ENCODE data around the gene RABGAP1L. TPM values are rescaled to one million over a fixed set of nuclear protein-coding genes. Genes with fewer than 3 reads are reported as not detected.

The RABGAP1L gene
- total and polyA plus RNA-seq, 2 donors (not counting 3 experiments of a cell fraction or from before 2014, with no cell fraction given): 6.4 to 22.2 TPM

DNA sequence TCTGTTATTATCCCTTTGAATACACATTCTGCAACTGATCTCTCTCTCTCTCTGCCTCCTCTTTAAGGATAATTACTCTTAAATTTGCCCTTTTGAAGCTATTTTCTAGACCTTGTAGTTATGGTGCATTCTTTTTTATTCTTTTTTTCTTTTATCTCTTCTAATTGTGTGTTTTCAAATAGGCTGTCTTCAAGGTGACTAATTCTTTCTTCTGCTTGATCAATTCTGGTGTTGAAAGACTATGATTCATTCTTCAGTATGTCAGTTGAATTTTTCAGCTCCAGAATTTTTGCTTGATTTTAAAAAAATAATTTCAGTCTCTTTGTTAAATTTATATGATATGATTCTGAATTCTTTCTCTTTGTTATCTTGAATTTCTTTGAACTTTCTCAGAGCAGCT lies 192.8 kb downstream of the RABGAP1L start:
- DNase-seq (ENCODE audit: low read depth, low spot score): no peak
- no TSS peak for BruUV-seq (replicated peaks)
- POLR2A ChIA-PET: no interaction called here
- H4K20me1 ChIP-seq (replicated peaks; ENCODE audit: control insufficient read depth, extremely low read depth, insufficient read depth, low read length): no peaks in the 10 kb centered on the region
- no peaks in the 10 kb centered on the region for H3K9me3 ChIP-seq (replicated peaks; ENCODE audit: control insufficient read depth, insufficient read depth, low read length)
- H3K4me3 ChIP-seq (replicated peaks in 1 of 3; ENCODE audit: insufficient read depth in 1 of 3, low read depth in 1 of 3, low read length in 3 of 3): no peak overlapping the region
- H3K9me1 ChIP-seq (replicated peaks; ENCODE audit: control insufficient read depth, extremely low read depth, insufficient read depth, low read length): no peaks in the 10 kb centered on the region
- no peaks in the 10 kb centered on the region for H3K36me3 ChIP-seq (ENCODE audit: control insufficient read depth in 2 of 2, extremely low read depth in 1 of 2, insufficient read depth in 2 of 2, low read length in 2 of 2)
- no peak overlapping the region for H3K9ac ChIP-seq (replicated peaks; ENCODE audit: extremely low read depth, insufficient read depth, low read length)
- no peaks in the 10 kb centered on the region for H3K27me3 ChIP-seq (ENCODE audit: control insufficient read depth in 2 of 2, insufficient read depth in 2 of 2, low read length in 2 of 2)
- FAIRE-seq: no peak
- TF ChIP-seq FOS (IDR thresholded peaks at IDR 0.05; ENCODE audit: borderline replicate concordance, insufficient read depth, low read length) (no peak), POLR2AphosphoS5 (IDR thresholded peaks at IDR 0.05; ENCODE audit: insufficient read depth, low read depth, low read length) (no peak), EZH2 (IDR thresholded peaks at IDR 0.05; ENCODE audit: borderline replicate concordance, low read depth, low read length, severe bottlenecking) (no peak), MYC (IDR thresholded peaks at IDR 0.05; ENCODE audit: low read depth, low read length) (no peak), GATA2 (IDR thresholded peaks at IDR 0.05; ENCODE audit: insufficient read depth, insufficient read length, low read depth, low read length) (no peak), POLR2A (IDR thresholded peaks at IDR 0.05; ENCODE audit: low read depth, low read length) (no peak), JUN (IDR thresholded peaks at IDR 0.05; ENCODE audit: borderline replicate concordance, insufficient read depth, insufficient read length, low read depth) (no peak)
- TF ChIP-seq, protein P1, sequence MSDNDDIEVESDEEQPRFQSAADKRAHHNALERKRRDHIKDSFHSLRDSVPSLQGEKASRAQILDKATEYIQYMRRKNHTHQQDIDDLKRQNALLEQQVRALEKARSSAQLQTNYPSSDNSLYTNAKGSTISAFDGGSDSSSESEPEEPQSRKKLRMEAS (IDR thresholded peaks at IDR 0.05; ENCODE audit: insufficient read depth, insufficient read length): no peak
- TF ChIP-seq, protein P2, sequence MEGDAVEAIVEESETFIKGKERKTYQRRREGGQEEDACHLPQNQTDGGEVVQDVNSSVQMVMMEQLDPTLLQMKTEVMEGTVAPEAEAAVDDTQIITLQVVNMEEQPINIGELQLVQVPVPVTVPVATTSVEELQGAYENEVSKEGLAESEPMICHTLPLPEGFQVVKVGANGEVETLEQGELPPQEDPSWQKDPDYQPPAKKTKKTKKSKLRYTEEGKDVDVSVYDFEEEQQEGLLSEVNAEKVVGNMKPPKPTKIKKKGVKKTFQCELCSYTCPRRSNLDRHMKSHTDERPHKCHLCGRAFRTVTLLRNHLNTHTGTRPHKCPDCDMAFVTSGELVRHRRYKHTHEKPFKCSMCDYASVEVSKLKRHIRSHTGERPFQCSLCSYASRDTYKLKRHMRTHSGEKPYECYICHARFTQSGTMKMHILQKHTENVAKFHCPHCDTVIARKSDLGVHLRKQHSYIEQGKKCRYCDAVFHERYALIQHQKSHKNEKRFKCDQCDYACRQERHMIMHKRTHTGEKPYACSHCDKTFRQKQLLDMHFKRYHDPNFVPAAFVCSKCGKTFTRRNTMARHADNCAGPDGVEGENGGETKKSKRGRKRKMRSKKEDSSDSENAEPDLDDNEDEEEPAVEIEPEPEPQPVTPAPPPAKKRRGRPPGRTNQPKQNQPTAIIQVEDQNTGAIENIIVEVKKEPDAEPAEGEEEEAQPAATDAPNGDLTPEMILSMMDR (IDR thresholded peaks at IDR 0.05; ENCODE audit: extremely low read depth in 1 of 2, insufficient read depth in 1 of 2, low read depth in 1 of 2, low read length in 2 of 2): no peak
- no peaks in the 10 kb centered on the region for H3K79me2 ChIP-seq (ENCODE audit: control insufficient read depth, insufficient read depth, low read length)
- intact Hi-C loops (cut with micrococcal nuclease) (no loop called here), dilution Hi-C loops (cut with MboI; ENCODE audit: extremely low pct_ligation_motif_present, low sequenced_read_pairs) (no loop called here)
- H3K4me2 ChIP-seq (ENCODE audit: insufficient read depth, low read length): no peak overlapping the region
- no peak overlapping the region for H3K27ac ChIP-seq (ENCODE audit: insufficient read depth, low read depth, low read length)
- H3K4me1 ChIP-seq (ENCODE audit: control insufficient read depth, extremely low read depth, insufficient read depth, low read length): no peaks in the 10 kb centered on the region
- CTCF ChIA-PET: no interaction called here
- no peak overlapping the region for H2AFZ ChIP-seq (ENCODE audit: low read depth, low read length)

Data from endothelial cell of umbilical vein (primary cell).